NT2/D1 (cell line): Measurements from ENCODE around the gene MCTP1.

Source experiments
- SUZ12 ChIP-seq: IDR thresholded peaks from 2 replicates; pipeline ENCODE4 v1.6.1; 2011; ENCODE audit not compliant: insufficient read length, insufficient read depth; ENCODE audit errors: extremely low read depth
- ZNF274 ChIP-seq: IDR thresholded peaks from 2 replicates; pipeline ENCODE4 v1.6.1; 2011; ENCODE audit warnings: mild to moderate bottlenecking, low read depth, low read length

DNA sequence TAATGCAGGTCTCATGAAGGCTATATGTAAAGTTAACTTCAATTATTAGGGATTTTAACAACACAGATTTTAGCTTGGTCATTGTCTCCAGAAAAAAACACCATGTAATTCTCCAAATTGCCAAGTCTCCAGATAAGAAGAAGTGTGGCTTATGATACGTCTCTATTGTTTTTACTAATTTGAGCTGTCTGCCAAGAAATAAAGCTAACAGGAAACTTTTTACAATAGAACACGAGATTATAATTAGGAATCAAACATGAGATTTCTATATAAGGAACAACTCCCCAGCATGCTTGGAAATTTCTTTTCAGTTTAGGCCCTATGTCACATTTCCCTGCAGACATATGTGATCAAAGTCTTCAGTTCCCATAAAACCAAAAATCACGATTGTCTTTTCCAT lies 142.7 kb downstream of the MCTP1 start:
- TF ChIP-seq ZNF274: no peak
- no peak for TF ChIP-seq SUZ12
